Body of pancreas (tissue), 4 donors: Measurements from ENCODE around the gene NKD1.

ENCODE experiments used
- CTCF ChIP-seq, 7 experiments: fragments of 450-650 bp in 4 of 7; fragments of 200-600 bp in 3 of 7; sonication (generic) in 3 of 7; IDR thresholded peaks; one replicate each; pipeline ENCODE4 v1.5.1; 2016 to 2019; ENCODE audit warnings: antibody characterized with exemption in 7 of 7
- POLR2A ChIP-seq, 3 donors: fragments of 450-650 bp; IDR thresholded peaks; one replicate each; pipeline ENCODE4 v1.6.1; 2016; ENCODE audit warnings: antibody characterized with exemption in 3 of 3, mild to moderate bottlenecking in 2 of 3

- TF ChIP-seq POLR2A (IDR thresholded peaks at IDR 0.05), result no peak
- TF ChIP-seq CTCF (IDR thresholded peaks at IDR 0.05), result no peak
These were observed 57.7 kb downstream of the NKD1 start for GRCh38 chr16:50605733-50606430.
